Vagina (tissue), 2 donors: ENCODE measurements around the gene WARS2. TPM values are rescaled to one million over a fixed set of nuclear protein-coding genes. Genes with fewer than 3 reads are reported as not detected.

Experiments used
- DNase-seq, 2 donors: peaks; one replicate each; pipeline ENCODE4 v3.0.0-alpha.2; 2017; ENCODE audit errors: extremely low spot score in 2 of 2
- H3K27ac ChIP-seq: fragments of 200-600 bp; sonication (generic); one replicate; pipeline ENCODE4 v1.5.1; 2019
- H3K27me3 ChIP-seq: fragments of 200-600 bp; sonication (generic); one replicate; pipeline ENCODE4 v1.5.1; 2019
- H3K36me3 ChIP-seq, 2 donors: fragments of 200-600 bp; sonication (generic); one replicate each; pipeline ENCODE4 v1.5.1; 2017 to 2019
- H3K4me1 ChIP-seq: fragments of 200-600 bp; sonication (generic); one replicate; pipeline ENCODE4 v1.5.1; 2019
- H3K4me3 ChIP-seq, 2 donors: fragments of 200-600 bp; sonication (generic); 1 replicate in 1 of 2; 2 replicates in 1 of 2; pipeline ENCODE4 v1.5.1; 2016 to 2019
- H3K9me3 ChIP-seq: fragments of 200-600 bp; sonication (generic); one replicate; pipeline ENCODE4 v1.5.1; 2019
- POLR2A ChIP-seq, 2 donors: fragments of 450-650 bp; IDR thresholded peaks; one replicate each; pipeline ENCODE4 v1.6.1; 2017; ENCODE audit warnings: antibody characterized with exemption in 2 of 2, mild to moderate bottlenecking in 2 of 2, moderate library complexity in 2 of 2
- POLR2AphosphoS5 ChIP-seq, 2 donors: sonication (generic); formaldehyde crosslinking; IDR thresholded peaks; one replicate each; pipeline ENCODE4 v1.9.0; 2017; ENCODE audit warnings: antibody characterized with exemption in 2 of 2, mild to moderate bottlenecking in 2 of 2, low read depth in 1 of 2; ENCODE audit not compliant: insufficient read depth in 1 of 2
- intact Hi-C: fragments of 100-400 bp; cut with DNase I; formaldehyde crosslinking; loops from one replicate; pipeline ENCODE4 v1.15.1; 2023
- total RNA-seq: library from RNA; depleted of rRNA; stranded (reverse); fragments of >200 nt; gene quantifications from one replicate; pipeline ENCODE4 v1.2.3, GENCODE V29; 2016
- TF ChIP-seq, protein P1 (sequence below), 3 experiments: fragments of 450-650 bp in 2 of 3; fragments of 200-600 bp in 1 of 3; sonication (generic) in 1 of 3; IDR thresholded peaks; one replicate each; pipeline ENCODE4 v1.5.1; 2017 to 2019; ENCODE audit warnings: antibody characterized with exemption in 3 of 3, mild to moderate bottlenecking in 2 of 3, moderate library complexity in 2 of 3

The WARS2 gene
- total RNA-seq, 1 donor from 2014 or later: 8.3 TPM

DNA sequence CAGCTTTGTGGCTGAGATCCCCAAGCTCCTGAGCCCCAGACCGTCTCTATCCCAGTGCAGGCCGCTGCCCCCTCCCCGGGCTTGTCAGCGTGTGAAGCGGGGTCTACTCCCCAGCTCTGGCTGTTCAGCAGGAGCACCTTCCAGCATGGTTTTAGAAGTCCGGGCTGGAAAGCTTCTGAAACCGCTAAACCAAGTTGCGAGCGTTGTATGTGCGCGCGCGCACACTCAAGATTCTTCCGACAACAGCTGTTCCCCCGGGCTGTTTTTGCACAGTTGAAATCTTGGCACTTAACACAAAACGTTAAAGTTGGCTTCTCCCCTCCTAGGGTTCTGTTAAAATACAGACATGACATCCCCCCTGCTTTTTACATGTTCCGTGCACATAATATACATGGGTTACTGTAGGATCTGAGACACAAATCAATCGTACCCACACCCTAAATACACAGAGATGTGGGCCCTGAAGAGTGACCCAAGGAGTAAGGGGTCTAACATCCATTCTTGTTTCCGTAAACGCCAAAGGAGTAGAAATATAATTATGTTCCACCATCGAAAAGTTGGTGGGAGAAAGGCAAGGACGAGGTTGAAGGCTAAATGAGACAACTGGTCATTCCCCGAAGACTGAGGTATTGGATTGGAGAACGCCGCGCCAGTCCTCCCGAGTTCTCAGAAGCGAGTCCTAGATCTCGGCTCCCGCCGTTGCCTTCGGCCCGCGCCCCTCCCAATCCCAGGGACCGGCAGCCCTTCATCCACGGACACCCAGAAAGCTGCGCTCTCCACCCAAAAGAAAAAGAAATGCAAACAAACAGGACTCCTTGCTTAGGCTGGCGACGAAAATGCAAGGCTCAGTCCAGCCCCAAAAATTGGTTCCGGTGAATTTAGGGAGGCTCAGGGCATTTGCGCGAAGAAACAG, 153.6 kb downstream of the WARS2 start:
- peaks cover 27% of the 10 kb centered on the region for H3K4me1 ChIP-seq
- peaks cover 48% of the 10 kb centered on the region for H3K27me3 ChIP-seq
- no peak overlapping the region for H3K27ac ChIP-seq
- no peaks in the 10 kb centered on the region for H3K36me3 ChIP-seq
- intact Hi-C loops: no loop called here
- peak overlapping the region; percentile 24 to 42 for H3K4me3 ChIP-seq
- H3K9me3 ChIP-seq: no peaks in the 10 kb centered on the region
- peak in 1 of 2 donors; percentile 69 for DNase-seq
- TF ChIP-seq POLR2A (IDR thresholded peaks at IDR 0.05): no peak
- TF ChIP-seq POLR2AphosphoS5 (IDR thresholded peaks at IDR 0.05; ENCODE audit: insufficient read depth in 1 of 2, low read depth in 1 of 2): no peak

DNA sequence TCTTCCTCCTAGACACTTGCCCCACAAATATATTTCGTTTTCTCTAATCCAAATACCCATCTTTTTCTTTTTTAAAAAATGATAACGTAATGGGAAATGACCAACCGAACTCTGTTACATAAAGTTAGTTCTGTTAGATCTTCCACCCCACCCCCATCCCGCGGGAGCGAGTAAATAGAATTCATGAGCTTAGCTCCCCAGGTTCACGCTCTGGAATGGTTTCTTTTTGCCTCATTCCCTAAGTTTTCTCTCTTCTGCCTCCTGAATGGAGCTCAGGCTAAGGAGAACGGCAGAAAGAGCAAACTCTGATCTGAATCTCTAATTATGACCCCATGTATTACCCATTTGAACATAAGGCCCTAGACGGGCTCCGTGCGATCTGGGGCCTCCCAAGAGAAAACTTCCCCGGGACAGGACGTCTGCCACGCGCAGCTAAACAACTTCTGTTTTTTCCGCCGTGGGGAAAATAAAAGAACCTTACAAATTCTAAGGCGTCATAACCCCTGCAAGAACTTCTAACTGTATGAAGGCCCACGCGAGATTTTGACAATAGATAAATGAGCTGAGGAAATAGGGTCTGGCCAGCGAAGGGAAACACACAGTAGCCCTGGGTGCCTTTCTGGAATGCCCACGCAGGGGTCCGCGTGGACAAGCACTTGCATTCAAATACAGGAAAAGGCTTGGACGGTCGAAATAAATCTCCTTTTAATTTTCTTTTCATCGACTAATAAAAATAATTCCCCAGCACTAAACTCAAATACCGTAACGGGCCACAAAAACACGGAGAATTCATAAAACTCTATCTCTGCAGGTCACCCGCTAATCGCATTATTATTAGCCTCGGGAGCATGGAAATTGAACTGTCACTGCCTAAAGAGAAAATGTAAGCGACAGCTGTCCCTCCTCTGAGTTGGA, 154.6 kb downstream of the WARS2 start:
- H3K36me3 ChIP-seq: no peaks in the 10 kb centered on the region
- peaks cover 49% of the 10 kb centered on the region for H3K27me3 ChIP-seq
- H3K4me1 ChIP-seq: peaks cover 27% of the 10 kb centered on the region
- DNase-seq: no peak
- H3K27ac ChIP-seq: no peak overlapping the region
- intact Hi-C loops: no loop called here
- no peaks in the 10 kb centered on the region for H3K9me3 ChIP-seq
- TF ChIP-seq, protein P1, sequence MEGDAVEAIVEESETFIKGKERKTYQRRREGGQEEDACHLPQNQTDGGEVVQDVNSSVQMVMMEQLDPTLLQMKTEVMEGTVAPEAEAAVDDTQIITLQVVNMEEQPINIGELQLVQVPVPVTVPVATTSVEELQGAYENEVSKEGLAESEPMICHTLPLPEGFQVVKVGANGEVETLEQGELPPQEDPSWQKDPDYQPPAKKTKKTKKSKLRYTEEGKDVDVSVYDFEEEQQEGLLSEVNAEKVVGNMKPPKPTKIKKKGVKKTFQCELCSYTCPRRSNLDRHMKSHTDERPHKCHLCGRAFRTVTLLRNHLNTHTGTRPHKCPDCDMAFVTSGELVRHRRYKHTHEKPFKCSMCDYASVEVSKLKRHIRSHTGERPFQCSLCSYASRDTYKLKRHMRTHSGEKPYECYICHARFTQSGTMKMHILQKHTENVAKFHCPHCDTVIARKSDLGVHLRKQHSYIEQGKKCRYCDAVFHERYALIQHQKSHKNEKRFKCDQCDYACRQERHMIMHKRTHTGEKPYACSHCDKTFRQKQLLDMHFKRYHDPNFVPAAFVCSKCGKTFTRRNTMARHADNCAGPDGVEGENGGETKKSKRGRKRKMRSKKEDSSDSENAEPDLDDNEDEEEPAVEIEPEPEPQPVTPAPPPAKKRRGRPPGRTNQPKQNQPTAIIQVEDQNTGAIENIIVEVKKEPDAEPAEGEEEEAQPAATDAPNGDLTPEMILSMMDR (IDR thresholded peaks at IDR 0.05): no peak
- no peak for TF ChIP-seq POLR2AphosphoS5 (IDR thresholded peaks at IDR 0.05; ENCODE audit: insufficient read depth in 1 of 2, low read depth in 1 of 2)
- TF ChIP-seq POLR2A (IDR thresholded peaks at IDR 0.05): no peak
- no peak overlapping the region for H3K4me3 ChIP-seq

DNA sequence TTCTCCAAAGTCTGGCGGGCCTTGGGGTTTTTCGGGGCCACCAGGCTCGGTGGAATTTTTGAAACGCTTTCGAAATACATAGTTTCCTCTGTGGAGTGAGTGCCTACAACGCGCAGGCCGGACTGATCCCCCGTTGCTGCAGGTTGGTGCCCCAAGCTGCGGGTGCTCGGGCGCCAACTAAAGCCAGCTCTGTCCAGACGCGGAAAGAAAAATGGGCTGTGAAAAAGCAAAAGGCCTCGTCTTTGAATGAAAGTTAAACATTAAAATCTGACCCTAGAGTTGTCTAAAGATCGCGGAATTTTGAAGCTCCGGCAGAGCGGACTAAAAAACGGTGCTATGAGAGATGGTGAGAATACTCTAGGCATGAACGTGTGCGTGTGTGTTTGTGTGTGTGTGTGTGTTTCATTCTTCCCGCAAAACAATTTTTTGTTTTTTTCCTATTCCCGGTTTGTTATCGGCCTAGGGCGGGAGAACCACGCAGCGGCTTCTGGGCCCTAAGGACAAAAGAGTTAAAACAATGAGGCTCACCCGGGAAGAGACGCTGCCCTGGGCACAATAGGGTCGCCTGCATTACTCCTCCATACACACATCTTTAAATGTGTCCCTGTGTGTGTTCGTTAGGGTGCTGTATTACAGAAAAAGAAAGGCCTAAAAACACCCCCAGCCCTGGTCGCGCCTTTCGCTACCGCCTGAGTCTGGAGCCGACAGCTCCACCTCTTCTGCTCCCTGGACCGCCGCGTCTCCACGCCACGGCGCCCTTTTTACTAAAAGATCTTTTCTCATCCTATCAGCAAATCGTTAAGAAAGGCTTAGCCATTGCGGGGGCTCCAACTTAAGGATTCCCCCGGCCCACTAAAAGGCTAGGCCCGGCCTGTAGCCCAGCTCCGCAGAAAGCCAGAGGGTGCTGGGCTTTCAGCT, 155.5 kb downstream of the WARS2 start:
- TF ChIP-seq POLR2AphosphoS5 (IDR thresholded peaks at IDR 0.05; ENCODE audit: insufficient read depth in 1 of 2, low read depth in 1 of 2) (no peak), POLR2A (IDR thresholded peaks at IDR 0.05) (no peak)
- TF ChIP-seq, protein P1 (IDR thresholded peaks at IDR 0.05): no peak
- Histone ChIP-seq H3K9me3 (no peaks in the 10 kb centered on the region), H3K4me1 (peaks cover 27% of the 10 kb centered on the region), H3K36me3 (no peaks in the 10 kb centered on the region), H3K27ac (no peak overlapping the region), H3K27me3 (peaks cover 56% of the 10 kb centered on the region), H3K4me3 (peak overlapping the region in 1 of 2 donors; percentile 19)
- intact Hi-C loops: no loop called here
- peak in 1 of 2 donors; percentile 34 for DNase-seq

DNA sequence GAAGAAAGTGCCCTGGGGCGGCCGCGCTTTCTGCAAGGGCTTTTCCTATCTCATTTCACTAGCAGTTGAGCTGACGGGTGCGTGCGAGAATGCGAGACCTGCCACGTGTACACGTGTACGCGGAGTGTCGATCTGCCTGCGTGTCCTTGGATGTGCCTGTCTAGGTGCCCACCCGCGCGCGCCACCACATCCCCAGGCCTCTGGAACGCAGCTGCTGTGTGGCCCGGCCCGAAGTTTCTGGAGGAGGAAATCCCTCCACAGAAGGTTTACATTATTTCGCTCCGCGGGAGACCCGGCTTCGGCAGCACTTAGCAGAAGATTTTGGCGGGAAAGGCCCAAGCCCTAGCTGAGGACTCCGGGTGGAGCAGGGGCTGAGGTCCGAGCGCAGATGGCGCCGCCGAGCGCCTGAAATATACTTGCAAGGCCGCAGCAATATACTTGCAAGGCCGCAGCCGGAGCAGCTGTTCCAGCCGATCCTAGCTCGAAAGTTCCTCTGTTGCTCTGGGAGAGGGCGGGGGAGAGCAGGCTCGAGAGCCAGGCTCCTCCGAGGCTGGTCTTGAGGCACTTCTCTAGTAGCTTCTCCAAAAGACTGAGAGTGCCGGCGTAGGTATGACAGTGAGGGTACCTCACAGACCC, 156.2 kb downstream of the WARS2 start:
- DNase-seq: peak; percentile 64 to 81
- Histone ChIP-seq H3K27me3 (peaks cover 54% of the 10 kb centered on the region), H3K9me3 (no peaks in the 10 kb centered on the region), H3K36me3 (no peaks in the 10 kb centered on the region), H3K4me1 (peaks cover 33% of the 10 kb centered on the region), H3K27ac (no peak overlapping the region), H3K4me3 (peak overlapping the region in 1 of 2 donors; percentile 19)
- intact Hi-C loops: no loop called here
- TF ChIP-seq POLR2AphosphoS5 (IDR thresholded peaks at IDR 0.05; ENCODE audit: insufficient read depth in 1 of 2, low read depth in 1 of 2): no peak
- no peak for TF ChIP-seq POLR2A (IDR thresholded peaks at IDR 0.05)
- TF ChIP-seq, protein P1 (IDR thresholded peaks at IDR 0.05): no peak
